ENCODE measurements around the gene OR11G2.
"Not testable (repeated sequence)": the region's sequence is repeated elsewhere in the genome, so short reads cannot be mapped to it uniquely, and the experiment has no call there.

Gene OR11G2

DNA sequence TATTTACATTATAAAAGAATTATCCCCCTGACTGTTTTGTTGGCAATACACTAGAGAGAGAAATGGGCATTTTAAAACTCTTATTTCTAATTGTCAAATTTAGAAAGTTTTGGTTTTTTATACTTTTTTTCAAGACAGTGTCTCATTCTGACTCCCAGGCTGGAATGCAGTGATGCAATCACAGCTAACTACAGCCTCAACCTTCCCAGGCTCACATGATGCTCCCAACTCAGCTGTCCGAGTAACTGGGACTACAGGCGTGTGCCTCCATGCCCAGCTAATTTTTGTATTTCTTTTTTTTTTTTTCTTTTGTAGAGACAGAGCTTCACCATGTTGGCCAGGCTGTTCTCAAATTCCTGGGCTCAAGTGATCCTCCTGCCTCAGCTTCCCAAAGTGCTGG is 24.5 kb downstream of the OR11G2 start:
- H3K36me3 ChIP-seq (ENCODE audit: control insufficient read depth, insufficient read depth, low read length): no peaks in the 10 kb centered on the region
- 24% methylated on average over 2 of the region's 2 CpGs; no CpG with 5 or more reads in 1 of the 2 experiments for WGBS, 2 experiments (ENCODE audit: insufficient coverage in 2 of 2)

DNA sequence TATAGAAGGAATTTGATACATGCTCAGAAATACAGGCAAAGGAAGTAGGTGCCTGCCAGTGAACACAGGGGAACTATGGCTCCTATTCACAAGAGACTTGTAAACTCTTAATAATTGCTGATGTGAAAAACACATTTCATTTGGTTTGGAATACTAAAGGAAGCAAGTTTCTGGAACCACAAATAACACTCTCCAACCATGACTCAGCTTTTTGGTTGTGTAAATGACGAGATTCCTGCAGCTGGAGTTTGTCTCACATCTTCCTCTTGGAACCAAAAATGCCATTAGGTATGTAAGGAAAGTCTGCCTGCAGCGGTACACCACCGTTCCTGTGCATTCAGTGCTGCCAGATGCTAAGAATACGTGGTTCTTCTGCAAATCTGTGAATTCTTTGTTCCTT is 28.3 kb downstream of the OR11G2 start:
- Histone ChIP-seq H3K4me3 (ENCODE audit: extremely low read depth, insufficient read depth, low read length, poor library complexity, severe bottlenecking) (no peak overlapping the region), H3K36me3 (ENCODE audit: control insufficient read depth, insufficient read depth, low read length) (no peaks in the 10 kb centered on the region), H3K27ac (ENCODE audit: low read depth, low read length, severe bottlenecking) (no peak overlapping the region), H3K9me3 (ENCODE audit: control insufficient read depth, low read length) (peaks cover 38% of the 10 kb centered on the region), H3K4me1 (ENCODE audit: control insufficient read depth, insufficient read depth, low read length, poor library complexity, severe bottlenecking) (no peaks in the 10 kb centered on the region)
- 16 to 29% methylated on average over 3 to 4 of the region's 4 CpGs for WGBS, 2 experiments (ENCODE audit: insufficient coverage in 2 of 2)

More for the DNA sequence above, 24.5 kb downstream of the OR11G2 start:
- Histone ChIP-seq H3K4me1 (ENCODE audit: control insufficient read depth, insufficient read depth, low read length, poor library complexity, severe bottlenecking) (no peaks in the 10 kb centered on the region), H3K9me3 (ENCODE audit: control insufficient read depth, low read length) (peaks cover 43% of the 10 kb centered on the region), H3K27ac (ENCODE audit: low read depth, low read length, severe bottlenecking) (no peak overlapping the region), H3K4me3 (ENCODE audit: extremely low read depth, insufficient read depth, low read length, poor library complexity, severe bottlenecking) (no peak overlapping the region)

DNA sequence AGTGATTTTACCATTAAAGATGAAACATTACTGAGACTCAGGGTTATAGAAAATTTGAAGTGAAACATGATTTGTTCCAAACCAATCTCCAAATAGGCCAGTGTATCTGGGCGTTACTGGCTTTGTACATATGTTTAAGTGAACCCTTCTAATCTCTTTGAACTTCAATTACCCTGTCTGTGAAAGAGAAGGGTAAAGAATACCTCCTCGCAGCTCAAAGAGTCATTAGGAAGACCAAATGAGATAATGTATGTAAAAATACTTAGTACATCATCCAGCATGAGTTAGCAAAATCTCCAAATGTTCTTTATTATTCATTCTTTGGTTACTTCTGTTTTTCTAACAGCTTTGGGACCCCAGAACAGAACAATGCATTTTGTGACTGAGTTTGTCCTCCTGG is 32.7 kb downstream of the OR11G2 start, which contains the start of gene OR11H6:
TSS of gene OR11H6 (plus strand) at position 301 of the 400 bp plus-strand sequence. CDS start at position 301, 0 bp downstream.
- no peaks in the 10 kb centered on the region for H3K4me1 ChIP-seq (ENCODE audit: control insufficient read depth, insufficient read depth, low read length, poor library complexity, severe bottlenecking)
- peaks cover 44% of the 10 kb centered on the region for H3K9me3 ChIP-seq (ENCODE audit: control insufficient read depth, low read length)
- no CpG with 5 or more reads among the region's 2 CpGs for WGBS, 2 experiments (ENCODE audit: insufficient coverage in 2 of 2)

DNA sequence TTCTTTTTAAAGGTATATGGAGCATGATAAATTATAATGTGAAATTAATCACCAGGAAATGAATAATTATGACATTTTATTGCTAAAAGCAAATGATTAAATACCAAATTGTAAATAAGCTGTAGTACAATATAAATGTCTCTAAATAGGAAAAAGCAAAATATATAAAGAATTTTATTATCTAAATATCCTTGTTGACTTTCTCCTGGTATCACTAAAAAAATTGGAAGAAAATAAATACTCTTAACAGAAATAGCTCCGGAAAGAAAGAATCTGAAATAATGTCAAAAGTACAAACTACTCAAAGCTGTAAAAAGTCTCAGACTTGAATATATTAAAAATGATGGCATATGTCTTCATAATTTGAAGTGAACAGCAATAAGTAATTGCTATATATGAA is 38.0 kb downstream of the OR11G2 start, which contains the start of gene OR11H7:
TSS of gene OR11H7 (plus strand) at position 301 of the 400 bp plus-strand sequence.
- no peaks in the 10 kb centered on the region for H3K36me3 ChIP-seq (ENCODE audit: control insufficient read depth, insufficient read depth, low read length)
- peaks cover 42% of the 10 kb centered on the region for H3K9me3 ChIP-seq (ENCODE audit: control insufficient read depth, low read length)
- no peaks in the 10 kb centered on the region for H3K4me1 ChIP-seq (ENCODE audit: control insufficient read depth, insufficient read depth, low read length, poor library complexity, severe bottlenecking)
- no peak within 1 kb of the TSS for H3K27ac ChIP-seq (ENCODE audit: low read depth, low read length, severe bottlenecking)
- no CpG with 5 or more reads among the region's 1 CpG for WGBS, 2 experiments (ENCODE audit: insufficient coverage in 2 of 2)
- no peak within 1 kb of the TSS for H3K4me3 ChIP-seq (ENCODE audit: extremely low read depth, insufficient read depth, low read length, poor library complexity, severe bottlenecking)

More for the DNA sequence above, 32.7 kb downstream of the OR11G2 start, which contains the start of gene OR11H6:
- no peaks in the 10 kb centered on the region for H3K36me3 ChIP-seq (ENCODE audit: control insufficient read depth, insufficient read depth, low read length)
- no peak within 1 kb of the TSS for H3K4me3 ChIP-seq (ENCODE audit: extremely low read depth, insufficient read depth, low read length, poor library complexity, severe bottlenecking)
- no peak within 1 kb of the TSS for H3K27ac ChIP-seq (ENCODE audit: low read depth, low read length, severe bottlenecking)

DNA sequence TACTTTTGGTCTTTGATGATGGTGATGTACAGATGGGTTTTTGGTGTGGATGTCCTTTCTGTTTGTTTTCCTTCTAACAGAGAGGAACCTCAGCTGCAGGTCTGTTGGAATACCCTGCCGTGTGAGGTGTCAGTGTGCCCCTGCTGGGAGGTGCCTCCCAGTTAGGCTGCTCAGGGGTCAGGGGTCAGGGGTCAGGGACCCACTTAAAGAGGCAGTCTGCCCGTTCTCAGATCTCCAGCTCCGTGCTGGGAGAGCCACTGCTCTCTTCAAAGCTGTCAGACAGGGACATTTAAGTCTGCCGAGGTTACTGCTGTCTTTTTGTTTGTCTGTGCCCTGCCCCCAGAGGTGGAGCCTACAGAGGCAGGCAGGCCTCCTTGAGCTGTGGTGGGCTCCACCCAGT is 44.7 kb downstream of the OR11G2 start:
- WGBS, 2 experiments (ENCODE audit: insufficient coverage in 2 of 2): 60% methylated on average over 2 of the region's 4 CpGs; no CpG with 5 or more reads in 1 of the 2 experiments
- H3K36me3 ChIP-seq (ENCODE audit: control insufficient read depth, insufficient read depth, low read length); H3K9me3 ChIP-seq (ENCODE audit: control insufficient read depth, low read length); H3K4me1 ChIP-seq (ENCODE audit: control insufficient read depth, insufficient read depth, low read length, poor library complexity, severe bottlenecking); H3K27ac ChIP-seq (ENCODE audit: low read depth, low read length, severe bottlenecking); H3K4me3 ChIP-seq (ENCODE audit: extremely low read depth, insufficient read depth, low read length, poor library complexity, severe bottlenecking): not testable (repeated sequence)

DNA sequence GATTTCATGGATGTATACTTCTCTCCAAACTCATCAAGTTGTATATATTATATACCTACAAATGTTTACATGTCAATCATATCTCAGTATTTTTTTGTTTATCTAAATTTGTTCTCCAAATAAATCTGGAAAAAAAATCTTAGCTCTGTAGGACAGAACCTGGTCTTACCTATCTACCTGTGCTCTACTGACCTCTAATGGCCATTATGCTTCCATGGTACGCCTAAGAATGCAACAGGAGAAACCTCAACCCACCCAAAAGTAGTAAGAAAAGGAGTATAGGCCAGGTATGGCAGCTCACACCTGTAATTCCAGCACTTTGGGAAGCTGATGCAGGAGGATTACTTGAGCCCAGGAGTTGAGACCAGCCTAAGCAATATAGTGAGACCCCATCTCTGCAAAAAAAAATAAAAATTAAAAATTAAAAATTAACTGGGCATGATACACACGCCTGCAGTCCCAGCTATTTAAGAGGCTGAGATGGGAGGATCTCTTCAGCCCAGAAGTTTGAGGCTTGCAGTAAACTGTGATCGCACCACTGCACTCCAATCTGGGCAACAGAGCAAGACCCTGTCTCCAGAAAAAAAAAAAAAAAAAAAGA is 57.0 kb downstream of the OR11G2 start:
- Histone ChIP-seq H3K4me3 (ENCODE audit: extremely low read depth, insufficient read depth, low read length, poor library complexity, severe bottlenecking) (no peak overlapping the region), H3K36me3 (ENCODE audit: control insufficient read depth, insufficient read depth, low read length) (no peaks in the 10 kb centered on the region), H3K27ac (ENCODE audit: low read depth, low read length, severe bottlenecking) (no peak overlapping the region), H3K9me3 (ENCODE audit: control insufficient read depth, low read length) (peaks cover 21% of the 10 kb centered on the region), H3K4me1 (ENCODE audit: control insufficient read depth, insufficient read depth, low read length, poor library complexity, severe bottlenecking) (no peaks in the 10 kb centered on the region)
- 61% methylated on average over 2 of the region's 3 CpGs; no CpG with 5 or more reads in 1 of the 2 experiments for WGBS, 2 experiments (ENCODE audit: insufficient coverage in 2 of 2)

Measured in mesodermal cell (in vitro differentiated cells).